Activated CD4-positive, alpha-beta T cell treated with anti-CD3 and anti-CD28 coated beads for 36 hours (primary cell): ENCODE results near the gene NFE2L2. TPM values are rescaled to one million over a fixed set of nuclear protein-coding genes. Genes with fewer than 3 reads are reported as not detected.
A peak's percentile ranks its signal among the peaks of the same experiment; 100 is the strongest.
"Not testable (repeated sequence)": the region's sequence is repeated elsewhere in the genome, so short reads cannot be mapped to it uniquely, and the experiment has no call there.

Source experiments
- ATAC-seq: fragments of 200-7000 bp; cut with Tn5 transposase; one replicate; pipeline ENCODE4 v1.10.0; 2021; ENCODE audit warnings: mild to moderate bottlenecking, moderate library complexity
- CTCF ChIA-PET: fragments of 350-600 bp; sonication (Branson Sonifier 250); formaldehyde crosslinking; loops from one replicate; lab custom pipeline; 2021; ENCODE audit warnings: antibody characterized with exemption; lab: Charles Lee
- POLR2A ChIA-PET: fragments of 350-600 bp; sonication (Branson Sonifier 250); formaldehyde crosslinking; loops from one replicate; lab custom pipeline; 2021; ENCODE audit warnings: antibody characterized with exemption, inconsistent platforms; lab: Charles Lee
- DNase-seq: peaks from one replicate; pipeline ENCODE4 v3.0.0-alpha.2; 2020
- H3K27ac Mint-ChIP-seq: one replicate; pipeline ENCODE4 v1.8.0; 2021; ENCODE audit warnings: mixed read lengths
- H3K27me3 Mint-ChIP-seq: one replicate; pipeline ENCODE4 v1.8.0; 2021; ENCODE audit warnings: mixed read lengths
- H3K36me3 Mint-ChIP-seq: one replicate; pipeline ENCODE4 v1.8.0; 2021; ENCODE audit warnings: low read depth, mixed read lengths
- H3K4me1 Mint-ChIP-seq: one replicate; pipeline ENCODE4 v1.8.0; 2021; ENCODE audit warnings: mixed read lengths
- H3K4me3 Mint-ChIP-seq: one replicate; pipeline ENCODE4 v1.8.0; 2021; ENCODE audit warnings: mild to moderate bottlenecking, moderate library complexity, mixed read lengths
- H3K9me3 Mint-ChIP-seq: one replicate; pipeline ENCODE4 v1.8.0; 2021; ENCODE audit warnings: low read depth, mixed read lengths
- intact Hi-C, 2 experiments: fragments of 100-400 bp; cut with DNase I in 1 of 2; cut with micrococcal nuclease in 1 of 2; formaldehyde crosslinking; loops; one replicate each; pipeline versions ENCODE4 v1.14.2 to v1.15.1; 2022 to 2024; cut with DNase I, micrococcal nuclease
- total RNA-seq, 2 experiments: library from RNA; stranded (reverse); gene quantifications; one replicate each; pipeline ENCODE4 v1.2.3, GENCODE V29; 2021

Gene NFE2L2
- total RNA-seq, 2 experiments from 2014 or later, result 56.6 to 81.5 TPM

- ChIA-PET POLR2A (no interaction called here), CTCF (interaction anchor here (0.6 to 1.0 kb wide), 3 partner anchors 9 to 23 kb away, joined by 3 read pairs; partner anchors contain the start of gene NFE2L2)
- DNase-seq, result no peak
- Mint-ChIP-seq H3K4me1 (peaks cover 79% of the 10 kb centered on the region), H3K4me3 (no peak overlapping the region), H3K9me3 (no peaks in the 10 kb centered on the region), H3K27me3 (no peaks in the 10 kb centered on the region), H3K27ac (no peak overlapping the region), H3K36me3 (peaks cover 45% of the 10 kb centered on the region)
- intact Hi-C loops, result no loop called here
- no peak for ATAC-seq
These were observed 16.7 kb downstream of the NFE2L2 start for GRCh38 chr2:177247693-177248262.

- H3K4me3 Mint-ChIP-seq, H3K27me3 Mint-ChIP-seq, ATAC-seq, intact Hi-C loops, DNase-seq, H3K9me3 Mint-ChIP-seq: not testable (repeated sequence)
- Mint-ChIP-seq H3K27ac (peak overlapping the region; percentile 63), H3K4me1 (peaks cover 79% of the 10 kb centered on the region), H3K36me3 (peaks cover 43% of the 10 kb centered on the region)
- ChIA-PET POLR2A (interaction anchor here (0.9 kb wide), 1 partner anchor 8 kb away, joined by 3 read pairs; no protein-coding TSS in a partner anchor), CTCF (interaction anchor here (0.7 to 1.5 kb wide), 2 partner anchors 22 to 170 kb away, joined by 3 to 7 read pairs; no protein-coding TSS in a partner anchor)
These were observed 17.9 kb downstream of the NFE2L2 start for GRCh38 chr2:177246523-177247030.

GRCh38 chr2:177246000-177246399, 18.5 kb downstream of the NFE2L2 start:
- Mint-ChIP-seq H3K36me3 (peaks cover 40% of the 10 kb centered on the region), H3K27me3 (no peaks in the 10 kb centered on the region), H3K27ac (peak overlapping the region; percentile 63), H3K9me3 (no peaks in the 10 kb centered on the region), H3K4me1 (peaks cover 79% of the 10 kb centered on the region), H3K4me3 (no peak overlapping the region)
- intact Hi-C loops, result loop anchor here (1.0 to 2.0 kb wide), 2 partner anchors 9 to 17 kb away; no protein-coding TSS in a partner anchor
- CTCF ChIA-PET, result interaction anchor here (1.5 kb wide), 1 partner anchor 171 kb away, joined by 3 read pairs; no protein-coding TSS in a partner anchor
- DNase-seq (no peak), ATAC-seq (no peak)
- POLR2A ChIA-PET, result interaction anchor here (0.9 kb wide), 1 partner anchor 9 kb away, joined by 3 read pairs; no protein-coding TSS in a partner anchor

GRCh38 chr2:177245010-177245422, 19.5 kb downstream of the NFE2L2 start:
- intact Hi-C loops, result loop anchor here (1.0 to 2.0 kb wide), 2 partner anchors 10 to 18 kb away; no protein-coding TSS in a partner anchor
- Mint-ChIP-seq H3K4me1 (peaks cover 79% of the 10 kb centered on the region), H3K27ac (peak overlapping the region; percentile 76), H3K36me3 (peaks cover 37% of the 10 kb centered on the region), H3K4me3 (no peak overlapping the region), H3K27me3 (no peaks in the 10 kb centered on the region), H3K9me3 (no peaks in the 10 kb centered on the region)
- DNase-seq (no peak), ATAC-seq (no peak)
- POLR2A ChIA-PET, result no interaction called here
- CTCF ChIA-PET, result interaction anchor here (0.5 to 1.8 kb wide), 5 partner anchors 18 to 391 kb away, joined by 3 to 10 read pairs (median 3); no protein-coding TSS in a partner anchor

- H3K4me3 Mint-ChIP-seq, result no peak overlapping the region
- ChIA-PET POLR2A (interaction anchor here (1.0 kb wide), 1 partner anchor 19 kb away, joined by 3 read pairs; no protein-coding TSS in a partner anchor), CTCF (interaction anchor here (0.5 to 1.8 kb wide), 3 partner anchors 19 to 390 kb away, joined by 3 to 10 read pairs (median 3); no protein-coding TSS in a partner anchor)
- H3K9me3 Mint-ChIP-seq, result no peaks in the 10 kb centered on the region
- peak; percentile 65 for ATAC-seq
- H3K27me3 Mint-ChIP-seq, result no peaks in the 10 kb centered on the region
- peak overlapping the region; percentile 78 for H3K27ac Mint-ChIP-seq
- H3K36me3 Mint-ChIP-seq, result peaks cover 38% of the 10 kb centered on the region
- DNase-seq, result peak; percentile 32
- intact Hi-C loops, result loop anchor here in 1 of 2 experiments (2.0 to 5.0 kb wide), 2 partner anchors 18 to 37 kb away; no protein-coding TSS in a partner anchor
- H3K4me1 Mint-ChIP-seq, result peaks cover 84% of the 10 kb centered on the region
These were observed 20.2 kb downstream of the NFE2L2 start for GRCh38 chr2:177244244-177244771.

- peaks cover 33% of the 10 kb centered on the region for H3K36me3 Mint-ChIP-seq
- ATAC-seq (no peak), DNase-seq (no peak)
- no peaks in the 10 kb centered on the region for H3K27me3 Mint-ChIP-seq
- ChIA-PET CTCF (interaction anchor here (0.8 to 1.8 kb wide), 2 partner anchors 20 to 259 kb away, joined by 4 to 10 read pairs; no protein-coding TSS in a partner anchor), POLR2A (interaction anchor here (1.0 kb wide), 1 partner anchor 20 kb away, joined by 3 read pairs; no protein-coding TSS in a partner anchor)
- intact Hi-C loops, result loop anchor here in 1 of 2 experiments (5.0 kb wide), 1 partner anchor 36 kb away; no protein-coding TSS in a partner anchor
- H3K27ac Mint-ChIP-seq, result peak overlapping the region; percentile 94
- H3K4me3 Mint-ChIP-seq, result no peak overlapping the region
- no peaks in the 10 kb centered on the region for H3K9me3 Mint-ChIP-seq
- peaks cover 86% of the 10 kb centered on the region for H3K4me1 Mint-ChIP-seq
These were observed 21.1 kb downstream of the NFE2L2 start for GRCh38 chr2:177243476-177243875.

GRCh38 chr2:177243073-177243472, 21.5 kb downstream of the NFE2L2 start:
- ATAC-seq, result no peak
- ChIA-PET CTCF (interaction anchor here (0.8 to 1.8 kb wide), 2 partner anchors 20 to 260 kb away, joined by 4 to 10 read pairs; no protein-coding TSS in a partner anchor), POLR2A (no interaction called here)
- H3K4me3 Mint-ChIP-seq, result no peak overlapping the region
- H3K9me3 Mint-ChIP-seq, result no peaks in the 10 kb centered on the region
- peak overlapping the region; percentile 94 for H3K27ac Mint-ChIP-seq
- intact Hi-C loops, result loop anchor here in 1 of 2 experiments (5.0 kb wide), 1 partner anchor 36 kb away; no protein-coding TSS in a partner anchor
- peaks cover 90% of the 10 kb centered on the region for H3K4me1 Mint-ChIP-seq
- no peak for DNase-seq
- peaks cover 37% of the 10 kb centered on the region for H3K36me3 Mint-ChIP-seq
- no peaks in the 10 kb centered on the region for H3K27me3 Mint-ChIP-seq

GRCh38 chr2:177242121-177242987, 22.2 kb downstream of the NFE2L2 start:
- intact Hi-C loops, result loop anchor here in 1 of 2 experiments (5.0 kb wide), 1 partner anchor 35 kb away; no protein-coding TSS in a partner anchor
- CTCF ChIA-PET, result interaction anchor here (1.2 to 1.8 kb wide), 4 partner anchors 13 to 78 kb away, joined by 4 to 5 read pairs (median 4); partner anchors contain the start of gene NFE2L2
- no peak for ATAC-seq

GRCh38 chr2:177241711-177242120, 22.8 kb downstream of the NFE2L2 start:
- intact Hi-C loops, result loop anchor here in 1 of 2 experiments (5.0 kb wide), 1 partner anchor 34 kb away; no protein-coding TSS in a partner anchor
- Mint-ChIP-seq H3K9me3 (no peaks in the 10 kb centered on the region), H3K4me3 (peak overlapping the region; percentile 1), H3K27ac (peak overlapping the region; percentile 94), H3K27me3 (no peaks in the 10 kb centered on the region), H3K4me1 (peaks cover 86% of the 10 kb centered on the region), H3K36me3 (peaks cover 41% of the 10 kb centered on the region)
- DNase-seq, result no peak
- ChIA-PET CTCF (interaction anchor here (1.0 to 3.0 kb wide), 7 partner anchors 11 to 92 kb away, joined by 4 to 10 read pairs (median 5); partner anchors contain the start of gene NFE2L2), POLR2A (interaction anchor here (1.0 to 1.1 kb wide), 2 partner anchors 22 to 26 kb away, joined by 3 read pairs; no protein-coding TSS in a partner anchor)
- ATAC-seq, result no peak

More at GRCh38 chr2:177242121-177242987, 22.2 kb downstream of the NFE2L2 start:
- Mint-ChIP-seq H3K27ac (peak overlapping the region; percentile 94), H3K36me3 (peaks cover 38% of the 10 kb centered on the region), H3K9me3 (no peaks in the 10 kb centered on the region), H3K4me1 (peaks cover 88% of the 10 kb centered on the region), H3K4me3 (peak overlapping the region; percentile 1), H3K27me3 (no peaks in the 10 kb centered on the region)
- POLR2A ChIA-PET, result no interaction called here
- no peak for DNase-seq
